Immature natural killer cell (primary cell): Measurements from ENCODE around the gene DIP2C. TPM values are rescaled to one million over a fixed set of nuclear protein-coding genes. Genes with fewer than 3 reads are reported as not detected.

Experiments used
- DNase-seq, 3 donors: peaks; one replicate each; pipeline ENCODE4 v3.0.0; 2022; ENCODE audit warnings: mixed read lengths in 1 of 3
- H3K27ac Mint-ChIP-seq, 6 donors: one replicate each; pipeline ENCODE4 v1.8.0; 2020; ENCODE audit warnings: mixed read lengths in 6 of 6, mild to moderate bottlenecking in 5 of 6, inconsistent platforms in 4 of 6, moderate library complexity in 3 of 6
- H3K27me3 Mint-ChIP-seq, 3 donors: one replicate each; pipeline ENCODE4 v1.8.0; 2020 to 2021; ENCODE audit warnings: low read depth in 3 of 3, mild to moderate bottlenecking in 3 of 3, mixed read lengths in 3 of 3, moderate library complexity in 3 of 3, inconsistent platforms in 1 of 3
- H3K36me3 Mint-ChIP-seq, 3 donors: one replicate each; pipeline ENCODE4 v1.8.0; 2020; ENCODE audit warnings: mixed read lengths in 3 of 3, inconsistent platforms in 2 of 3, mild to moderate bottlenecking in 2 of 3
- H3K4me1 Mint-ChIP-seq, 2 donors: one replicate each; pipeline ENCODE4 v1.8.0; 2020; ENCODE audit warnings: inconsistent platforms in 2 of 2, mild to moderate bottlenecking in 2 of 2, mixed read lengths in 2 of 2, moderate library complexity in 1 of 2
- H3K4me3 Mint-ChIP-seq, 5 donors: one replicate each; pipeline ENCODE4 v1.8.0; 2020; ENCODE audit warnings: mild to moderate bottlenecking in 5 of 5, mixed read lengths in 5 of 5, inconsistent platforms in 3 of 5, moderate library complexity in 3 of 5
- H3K9me3 Mint-ChIP-seq, 6 donors: one replicate each; pipeline ENCODE4 v1.8.0; 2020; ENCODE audit warnings: mild to moderate bottlenecking in 6 of 6, mixed read lengths in 6 of 6, inconsistent platforms in 4 of 6, moderate library complexity in 3 of 6
- polyA plus RNA-seq, 3 donors: library from polyadenylated mRNA; unstranded; fragments of 300-500 nt; fragmentation: Illumina TruSeq; gene quantifications; one replicate each; pipeline ENCODE4 v1.2.3, GENCODE V29; 2021

The DIP2C gene
- polyA plus RNA-seq, 3 donors from 2014 or later, result 0.06 to 0.41 TPM; not detected in 1

- DNase-seq, result no peak
- H3K27ac Mint-ChIP-seq, result no peak overlapping the region
- no peaks in the 10 kb centered on the region for H3K36me3 Mint-ChIP-seq
- no peaks in the 10 kb centered on the region for H3K27me3 Mint-ChIP-seq
- H3K9me3 Mint-ChIP-seq, result no peaks in the 10 kb centered on the region
- H3K4me1 Mint-ChIP-seq, result no peaks in the 10 kb centered on the region
- H3K4me3 Mint-ChIP-seq, result no peak overlapping the region
Observed at GRCh38 chr10:420154-421121, 269.0 kb downstream of the DIP2C start.

DNA sequence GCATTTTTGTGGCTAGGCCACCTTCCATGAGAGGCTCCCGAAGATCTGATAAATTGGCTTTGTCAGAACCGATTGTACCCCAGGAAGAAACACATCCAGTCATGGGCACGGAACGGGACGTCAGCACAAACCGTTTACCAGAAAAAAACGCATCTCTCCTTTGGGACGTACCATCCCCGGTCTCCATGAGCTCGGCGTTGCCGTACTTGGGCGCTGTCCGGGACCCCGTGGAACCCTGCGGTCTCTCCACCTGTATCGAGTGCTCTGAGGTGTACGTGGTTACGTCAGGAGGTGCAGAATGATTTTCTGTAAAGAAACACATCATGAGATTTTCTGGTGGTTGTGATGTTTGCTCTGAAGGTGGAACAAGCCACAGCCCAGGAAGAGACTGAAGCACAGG is 270.6 kb downstream of the DIP2C start:
- Mint-ChIP-seq H3K36me3 (no peaks in the 10 kb centered on the region), H3K4me3 (no peak overlapping the region), H3K4me1 (no peaks in the 10 kb centered on the region), H3K27ac (no peak overlapping the region), H3K27me3 (no peaks in the 10 kb centered on the region), H3K9me3 (no peaks in the 10 kb centered on the region)
- no peak for DNase-seq

DNA sequence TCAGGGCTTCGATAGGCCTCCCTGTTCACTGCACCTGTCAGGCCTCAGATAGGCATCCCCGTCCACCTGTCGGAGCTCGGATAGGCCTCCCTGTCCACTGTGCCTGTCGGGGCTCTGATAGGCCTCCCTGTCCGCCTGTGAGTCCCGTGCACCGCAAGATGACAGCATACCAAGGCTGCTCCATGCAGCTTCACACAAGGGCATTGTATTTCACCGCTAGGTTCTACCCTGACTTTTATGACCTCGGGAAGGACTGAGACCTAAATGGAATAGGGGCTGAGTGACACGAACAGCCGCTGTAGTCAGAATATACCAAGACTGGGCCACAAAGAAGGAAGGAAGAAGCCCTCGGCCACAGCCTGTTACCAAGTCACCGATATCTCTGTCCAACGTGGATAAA is 271.2 kb downstream of the DIP2C start:
- no peaks in the 10 kb centered on the region for H3K36me3 Mint-ChIP-seq
- peaks cover 0 to 2% (median 0%) of the 10 kb centered on the region in 3 donors for H3K27me3 Mint-ChIP-seq
- no peak for DNase-seq
- no peaks in the 10 kb centered on the region for H3K4me1 Mint-ChIP-seq
- H3K4me3 Mint-ChIP-seq, result no peak overlapping the region
- H3K27ac Mint-ChIP-seq, result peak overlapping the region in 1 of 6 donors; percentile 61
- H3K9me3 Mint-ChIP-seq, result no peaks in the 10 kb centered on the region

DNA sequence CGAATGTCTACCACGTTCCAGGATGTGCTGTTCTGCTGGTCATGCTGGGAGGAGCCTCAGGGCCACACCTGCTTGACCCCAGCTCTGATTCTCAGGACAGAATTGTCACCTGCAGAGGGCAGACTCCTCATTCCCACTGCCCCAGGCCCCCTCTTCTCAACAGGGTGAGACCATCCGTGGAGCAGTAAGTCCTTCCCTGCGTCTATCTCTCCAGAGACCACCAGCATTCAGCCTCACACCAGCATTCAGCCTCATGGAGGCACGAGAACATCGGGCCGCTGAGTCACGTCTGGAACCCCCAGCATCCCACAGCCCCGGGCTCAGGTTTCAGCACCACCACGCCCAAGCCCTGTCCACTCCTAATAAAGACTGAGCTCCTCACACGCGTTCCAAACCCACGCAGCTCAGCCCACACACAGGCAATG is 273.4 kb downstream of the DIP2C start:
- Mint-ChIP-seq H3K4me1 (no peaks in the 10 kb centered on the region), H3K4me3 (no peak overlapping the region), H3K36me3 (peaks cover 0 to under 1% (median 0%) of the 10 kb centered on the region in 3 donors), H3K27ac (no peak overlapping the region), H3K27me3 (peaks cover 0 to 2% (median 0%) of the 10 kb centered on the region in 3 donors), H3K9me3 (no peaks in the 10 kb centered on the region)
- DNase-seq, result no peak

DNA sequence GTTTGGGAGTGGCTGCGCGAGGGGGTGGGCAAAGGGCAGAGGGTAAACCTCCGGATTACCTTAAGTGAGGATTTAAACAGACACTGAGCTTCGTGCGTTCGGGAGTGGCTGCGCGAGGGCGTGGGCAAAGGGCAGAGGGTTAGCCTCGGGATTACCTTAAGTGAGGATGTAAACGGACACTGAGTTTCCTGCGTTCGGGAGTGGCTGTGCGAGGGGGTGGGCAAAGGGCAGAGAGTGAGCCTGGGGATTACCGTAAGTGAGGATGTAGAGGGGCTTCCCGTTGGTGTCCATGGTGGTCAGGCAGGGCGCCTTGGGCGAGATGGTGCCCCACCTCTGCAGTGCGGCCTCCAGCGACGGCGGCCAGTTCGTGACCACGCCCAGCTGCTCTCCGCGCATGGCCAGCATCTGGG is 275.8 kb downstream of the DIP2C start:
- no peak for DNase-seq
- Mint-ChIP-seq H3K27ac (no peak overlapping the region), H3K4me1 (no peaks in the 10 kb centered on the region), H3K4me3 (no peak overlapping the region), H3K36me3 (peaks cover 0 to 5% (median 0%) of the 10 kb centered on the region in 3 donors), H3K27me3 (peaks cover 0 to 2% (median 0%) of the 10 kb centered on the region in 3 donors), H3K9me3 (no peaks in the 10 kb centered on the region)

DNA sequence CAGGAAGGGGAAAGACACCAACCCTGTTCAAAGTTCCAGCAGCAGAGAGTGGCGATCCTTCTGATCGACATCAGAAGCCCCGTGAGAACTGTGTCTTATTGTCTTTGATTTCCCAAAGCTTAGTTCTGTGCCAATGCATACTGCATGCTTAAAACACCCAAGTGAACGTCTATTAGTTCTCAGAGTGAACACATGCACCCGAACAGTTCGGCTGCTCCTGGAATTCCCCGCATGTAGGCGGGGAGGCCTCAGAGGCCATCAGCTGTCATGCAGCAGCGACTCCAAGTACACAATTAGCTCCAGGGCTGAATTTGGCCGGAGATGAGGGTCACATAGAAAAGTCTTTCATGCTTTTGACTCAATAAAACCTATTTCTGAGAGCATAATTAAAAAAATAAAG is 277.4 kb downstream of the DIP2C start:
- peaks cover 0 to 2% (median 2%) of the 10 kb centered on the region in 3 donors for H3K27me3 Mint-ChIP-seq
- no peak overlapping the region for H3K27ac Mint-ChIP-seq
- H3K4me3 Mint-ChIP-seq, result no peak overlapping the region

GRCh38 chr10:411603-412002 is 277.9 kb downstream of the DIP2C start:
- H3K27me3 Mint-ChIP-seq, result peaks cover 0 to 3% (median 2%) of the 10 kb centered on the region in 3 donors
- H3K4me3 Mint-ChIP-seq, result no peak overlapping the region
- no peaks in the 10 kb centered on the region for H3K9me3 Mint-ChIP-seq
- H3K36me3 Mint-ChIP-seq, result peaks cover 9 to 11% (median 10%) of the 10 kb centered on the region in 3 donors
- no peaks in the 10 kb centered on the region for H3K4me1 Mint-ChIP-seq
- no peak overlapping the region for H3K27ac Mint-ChIP-seq
- no peak for DNase-seq

More for the DNA sequence above, 277.4 kb downstream of the DIP2C start:
- no peaks in the 10 kb centered on the region for H3K9me3 Mint-ChIP-seq
- no peak for DNase-seq
- peaks cover 5 to 11% (median 10%) of the 10 kb centered on the region in 3 donors for H3K36me3 Mint-ChIP-seq
- H3K4me1 Mint-ChIP-seq, result no peaks in the 10 kb centered on the region

GRCh38 chr10:409408-410040 is 279.9 kb downstream of the DIP2C start:
- Mint-ChIP-seq H3K36me3 (peaks cover 10 to 15% (median 11%) of the 10 kb centered on the region in 3 donors), H3K27ac (no peak overlapping the region), H3K4me3 (no peak overlapping the region), H3K4me1 (no peaks in the 10 kb centered on the region), H3K9me3 (no peaks in the 10 kb centered on the region), H3K27me3 (peaks cover 0 to 3% (median 2%) of the 10 kb centered on the region in 3 donors)
- DNase-seq, result no peak

DNA sequence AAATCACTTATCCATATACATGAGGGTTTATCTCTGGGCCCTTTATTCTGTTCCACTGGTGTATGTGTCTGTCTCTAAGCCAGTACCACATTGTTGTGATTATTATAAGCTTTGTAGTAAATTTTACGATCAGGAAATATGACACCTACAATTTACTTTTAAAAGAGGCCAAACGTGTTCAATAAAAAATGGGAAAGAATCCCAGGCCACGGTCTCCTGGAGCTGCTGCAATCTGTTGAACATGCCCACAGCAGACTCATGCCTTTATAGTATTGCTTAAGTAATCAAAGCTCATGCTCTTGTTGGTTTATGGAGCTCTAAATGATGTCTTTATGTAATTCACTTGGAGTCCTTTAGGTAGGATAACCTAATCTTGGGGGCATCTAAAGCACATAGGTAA is 281.2 kb downstream of the DIP2C start:
- Mint-ChIP-seq H3K27me3 (peaks cover 0 to 2% (median 1%) of the 10 kb centered on the region in 3 donors), H3K36me3 (peaks cover 10 to 15% (median 11%) of the 10 kb centered on the region in 3 donors), H3K27ac (no peak overlapping the region), H3K9me3 (no peaks in the 10 kb centered on the region), H3K4me1 (no peaks in the 10 kb centered on the region), H3K4me3 (no peak overlapping the region)
- no peak for DNase-seq

GRCh38 chr10:406976-407375 is 282.5 kb downstream of the DIP2C start:
- H3K36me3 Mint-ChIP-seq, result peaks cover 10 to 15% (median 11%) of the 10 kb centered on the region in 3 donors
- H3K9me3 Mint-ChIP-seq, result no peaks in the 10 kb centered on the region
- no peaks in the 10 kb centered on the region for H3K4me1 Mint-ChIP-seq
- H3K27me3 Mint-ChIP-seq, result peaks cover 0 to 2% (median 1%) of the 10 kb centered on the region in 3 donors
- DNase-seq, result no peak
- no peak overlapping the region for H3K4me3 Mint-ChIP-seq
- H3K27ac Mint-ChIP-seq, result no peak overlapping the region

DNA sequence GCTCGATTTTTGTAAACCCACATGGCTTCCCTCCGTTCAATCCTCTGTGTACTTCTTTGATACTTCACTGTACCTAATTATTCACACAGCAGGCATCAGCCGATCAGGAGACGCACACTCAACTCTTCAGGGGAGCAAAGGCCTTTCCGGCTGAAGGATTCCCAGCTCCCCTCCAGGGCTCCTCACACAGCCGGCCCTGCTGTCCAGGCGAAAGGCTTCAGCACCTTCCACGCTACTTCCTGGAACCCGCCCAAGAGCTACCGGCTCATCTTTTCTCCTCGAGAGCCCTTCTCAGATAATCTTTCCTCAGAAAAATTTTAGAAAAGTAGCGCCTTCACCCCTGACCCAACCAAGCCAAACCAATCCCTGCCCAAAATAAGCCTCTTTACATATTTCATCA is 283.8 kb downstream of the DIP2C start:
- H3K36me3 Mint-ChIP-seq, result peaks cover 7 to 15% (median 10%) of the 10 kb centered on the region in 3 donors
- H3K27ac Mint-ChIP-seq, result no peak overlapping the region
- H3K4me1 Mint-ChIP-seq, result no peaks in the 10 kb centered on the region
- no peaks in the 10 kb centered on the region for H3K9me3 Mint-ChIP-seq
- H3K27me3 Mint-ChIP-seq, result peaks cover 0 to 2% (median 1%) of the 10 kb centered on the region in 3 donors
- no peak for DNase-seq
- H3K4me3 Mint-ChIP-seq, result no peak overlapping the region

GRCh38 chr10:404991-405390 is 284.5 kb downstream of the DIP2C start:
- Mint-ChIP-seq H3K9me3 (no peaks in the 10 kb centered on the region), H3K27me3 (peaks cover 0 to 2% (median 1%) of the 10 kb centered on the region in 3 donors), H3K4me3 (no peak overlapping the region), H3K36me3 (peaks cover 7 to 15% (median 10%) of the 10 kb centered on the region in 3 donors), H3K4me1 (no peaks in the 10 kb centered on the region), H3K27ac (no peak overlapping the region)
- DNase-seq, result no peak

- Mint-ChIP-seq H3K4me3 (no peak overlapping the region), H3K9me3 (no peaks in the 10 kb centered on the region), H3K4me1 (no peaks in the 10 kb centered on the region), H3K27ac (no peak overlapping the region), H3K36me3 (peaks cover 7 to 15% (median 10%) of the 10 kb centered on the region in 3 donors), H3K27me3 (peaks cover 0 to 2% (median 1%) of the 10 kb centered on the region in 3 donors)
- DNase-seq, result no peak
Observed at GRCh38 chr10:404346-404745, 285.1 kb downstream of the DIP2C start.

DNA sequence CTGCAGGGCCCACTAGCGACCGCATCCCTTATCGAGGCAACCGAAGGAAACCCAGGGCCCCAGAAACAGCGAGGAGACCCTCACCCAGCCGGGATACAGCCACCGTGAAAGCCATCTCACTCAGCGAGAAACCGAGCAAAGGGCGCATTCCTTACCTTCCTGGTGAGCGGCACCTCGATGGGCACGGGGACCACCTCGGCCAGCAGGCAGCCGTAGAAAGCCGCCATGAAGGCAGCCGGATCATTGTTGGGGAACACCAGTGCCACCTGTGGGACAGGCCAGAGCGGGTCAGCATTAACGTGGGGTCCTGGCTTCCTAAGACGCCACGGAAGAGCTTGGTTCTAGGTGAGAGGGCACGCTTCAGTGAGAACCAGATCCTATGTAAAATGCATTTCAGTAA is 290.5 kb downstream of the DIP2C start:
- Mint-ChIP-seq H3K4me1 (peaks cover 10 to 22% of the 10 kb centered on the region in 2 donors), H3K4me3 (no peak overlapping the region), H3K36me3 (no peaks in the 10 kb centered on the region), H3K9me3 (no peaks in the 10 kb centered on the region), H3K27me3 (peaks cover 0 to 4% (median 2%) of the 10 kb centered on the region in 3 donors), H3K27ac (no peak overlapping the region)
- no peak for DNase-seq
